Stimulated activated CD8-positive, alpha-beta memory T cell treated with anti-CD3 and anti-CD28 coated beads, Interleukin-2, amount 100 ng/mL, for 48 hours (primary cell): ENCODE measurements around the gene CERS4.
A peak's percentile ranks its signal among the peaks of the same experiment; 100 is the strongest.
"Not testable (repeated sequence)": the region's sequence is repeated elsewhere in the genome, so short reads cannot be mapped to it uniquely, and the experiment has no call there.

Experiments
- DNase-seq, 2 donors: peaks; one replicate each; pipeline ENCODE4 v3.0.0-alpha.2; 2020; ENCODE audit warnings: low read depth in 2 of 2

The CERS4 gene

DNA sequence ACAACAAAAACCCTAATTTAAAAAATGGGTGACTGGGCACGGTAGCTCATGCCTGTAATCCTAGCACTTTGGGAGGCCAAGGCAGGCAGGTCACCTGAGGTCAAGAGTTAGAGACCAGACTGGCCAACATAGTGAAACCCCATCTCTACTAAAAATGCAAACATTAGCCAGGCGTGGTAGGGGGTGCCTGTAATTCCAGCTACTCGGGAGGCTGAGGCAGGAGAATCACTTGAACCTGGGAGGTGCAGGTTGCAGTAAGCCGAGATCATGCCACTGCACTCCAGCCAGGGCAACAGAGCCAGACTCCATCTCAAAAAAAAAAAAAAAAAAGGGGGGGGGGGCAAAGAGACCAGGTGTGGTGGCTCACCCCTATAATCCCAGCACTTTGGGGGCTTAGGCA lies 55.1 kb downstream of the CERS4 start:
- DNase-seq, result not testable (repeated sequence)

DNA sequence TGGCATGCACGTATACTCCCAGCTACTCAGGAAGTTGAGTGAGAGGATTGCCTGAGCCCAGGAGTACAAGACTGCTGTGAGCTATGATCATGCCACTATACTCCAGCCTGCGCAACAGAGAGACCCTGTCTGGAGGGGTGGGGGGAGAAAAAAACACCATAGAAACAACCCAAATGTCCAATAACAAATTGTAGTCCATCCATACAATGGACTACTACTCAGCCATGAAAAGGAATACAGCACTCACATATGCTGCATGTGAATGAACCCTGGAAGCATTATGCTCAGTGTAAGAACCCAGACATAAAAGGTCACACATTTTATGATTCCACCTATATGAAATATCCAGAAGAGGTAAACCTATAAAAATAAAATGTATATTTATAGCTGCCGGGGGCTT lies 56.7 kb downstream of the CERS4 start:
- DNase-seq, result no peak

DNA sequence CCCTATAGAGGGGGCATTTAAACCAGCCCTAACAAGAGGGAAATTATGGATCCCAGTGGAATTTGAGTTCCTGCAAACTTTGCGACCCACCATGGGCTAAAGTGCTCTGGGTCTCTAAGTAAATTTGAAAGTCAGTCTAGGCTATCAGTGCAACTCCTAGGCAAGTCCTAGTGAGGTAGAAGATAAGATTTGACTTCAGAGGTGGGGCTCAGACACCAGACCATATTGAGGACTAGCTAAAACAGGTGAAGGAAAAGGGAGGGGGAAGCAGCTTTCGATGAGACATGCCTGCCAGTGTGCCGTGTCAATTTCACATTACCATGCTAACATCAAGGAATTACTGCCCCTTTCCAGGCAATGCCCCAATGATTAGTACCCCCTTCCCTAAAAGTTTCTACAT lies 60.6 kb downstream of the CERS4 start:
- DNase-seq, result no peak

- not testable (repeated sequence) for DNase-seq
These were observed 67.3 kb downstream of the CERS4 start for GRCh38 chr19:8276508-8276907.

DNA sequence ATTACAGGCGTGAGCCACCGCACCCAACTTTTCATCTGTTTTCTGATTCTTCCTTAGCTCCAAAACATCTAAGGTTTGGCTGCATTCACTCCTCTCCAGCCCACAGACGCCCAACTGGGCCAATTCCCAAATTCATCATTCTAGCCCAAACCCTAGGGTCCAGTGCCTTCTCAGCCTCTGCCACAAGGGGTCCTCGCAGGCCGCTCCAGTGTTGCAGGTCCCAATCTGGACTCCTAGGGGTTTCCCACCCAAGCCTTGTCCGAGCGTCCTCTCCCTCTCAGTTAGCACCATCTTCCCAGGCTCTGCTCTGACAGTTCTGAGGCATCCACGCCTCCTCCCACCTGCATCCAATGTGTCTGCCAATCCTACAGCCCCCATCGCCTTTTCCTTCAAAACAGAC lies 82.2 kb downstream of the CERS4 start:
- DNase-seq, result not testable (repeated sequence)

DNA sequence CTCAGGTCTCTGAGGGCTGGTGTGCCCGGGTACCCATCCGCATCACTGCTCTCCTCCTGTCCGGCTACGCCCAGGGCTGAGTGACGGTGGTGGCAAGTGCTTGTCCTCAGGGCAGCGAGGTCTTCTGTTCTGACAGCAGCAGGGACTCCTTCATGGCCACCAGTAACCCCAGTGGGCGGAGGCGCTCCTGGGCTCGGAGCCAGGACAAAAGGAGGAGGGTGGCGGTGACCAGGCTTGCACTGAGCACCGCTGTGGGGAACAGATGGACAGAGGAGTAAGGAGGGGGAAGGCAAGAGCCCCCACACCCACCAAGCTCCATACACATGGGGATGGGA lies 93.2 kb downstream of the CERS4 start:
- no peak for DNase-seq

GRCh38 chr19:8302734-8303133 lies 93.6 kb downstream of the CERS4 start:
- no peak for DNase-seq

DNA sequence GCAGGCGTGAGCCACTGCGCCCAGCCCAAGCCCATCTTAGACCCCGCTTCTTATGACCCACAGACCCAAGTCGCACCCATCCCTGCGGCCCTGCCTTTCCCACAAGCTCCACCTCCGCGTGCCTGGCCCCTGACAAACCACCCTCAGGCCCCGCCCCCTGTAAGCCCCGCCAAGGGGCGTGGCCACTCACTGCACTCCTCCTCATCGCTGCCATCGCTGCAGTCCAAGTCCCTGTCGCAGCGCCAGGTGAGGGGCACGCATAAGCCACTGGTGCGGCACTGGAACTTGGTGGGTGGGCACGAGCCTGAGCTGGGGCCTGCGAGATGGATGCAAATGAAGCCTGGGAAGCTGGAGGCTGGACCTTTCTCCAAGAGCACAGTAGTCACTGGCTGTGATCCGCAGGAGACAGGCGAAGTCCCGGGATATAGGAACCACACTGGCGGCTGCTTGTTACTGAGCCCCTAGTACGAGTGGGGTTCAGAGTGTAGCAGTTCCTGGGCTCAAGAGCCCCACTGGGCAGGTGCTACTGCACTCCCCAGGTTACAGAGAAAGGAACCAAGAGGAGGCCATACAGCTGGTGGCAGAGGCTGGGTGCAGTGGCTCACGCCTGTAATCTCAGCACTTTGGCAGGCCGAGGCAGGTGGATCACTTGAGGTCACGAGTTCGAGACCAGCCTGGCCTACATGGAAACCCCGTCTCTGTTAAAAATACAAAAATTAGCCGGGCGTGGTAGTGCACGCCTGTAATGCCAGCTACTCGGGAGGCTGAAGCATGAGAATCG lies 95.9 kb downstream of the CERS4 start:
- peak in 1 of 2 donors; percentile 36 for DNase-seq

GRCh38 chr19:8305798-8306197 lies 96.6 kb downstream of the CERS4 start:
- no peak for DNase-seq

DNA sequence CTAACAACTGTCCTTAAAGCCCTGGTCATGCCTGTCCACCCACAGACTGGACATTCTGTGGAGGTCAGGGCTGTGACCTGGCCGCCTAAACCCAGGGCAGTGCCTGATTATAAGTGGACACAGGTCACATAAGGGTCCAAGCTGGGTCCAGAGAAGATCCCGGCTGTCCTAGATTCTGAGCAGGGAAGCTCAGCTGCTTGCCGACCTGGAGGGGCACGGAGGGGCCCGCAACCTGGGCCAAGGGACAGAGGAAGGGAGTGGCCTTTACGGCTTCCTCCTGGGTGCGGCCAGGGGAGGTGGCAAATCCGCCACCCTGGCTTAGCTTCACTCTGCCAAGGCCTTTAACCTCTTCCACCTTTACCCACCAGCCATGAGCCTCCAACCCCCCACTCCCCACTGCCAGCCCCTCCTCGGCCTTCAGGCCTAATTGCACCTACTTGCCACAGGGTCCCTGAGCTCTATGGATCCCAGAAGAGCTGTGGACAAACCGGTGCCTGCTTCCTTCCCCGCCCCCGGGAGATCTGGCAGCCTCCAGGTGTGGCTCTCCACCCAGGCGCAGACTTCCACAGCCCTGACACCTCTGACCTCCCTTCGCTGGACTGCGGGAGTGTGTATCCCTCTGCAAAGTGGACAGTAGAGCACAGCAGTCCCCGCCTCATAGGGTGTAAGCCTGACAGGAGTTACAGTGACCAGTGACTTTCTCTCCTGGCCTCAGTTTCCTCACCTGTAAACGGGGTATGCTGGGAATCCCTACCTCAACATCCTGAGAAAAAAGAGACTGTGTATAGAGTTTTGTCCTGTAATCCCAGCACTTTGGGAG lies 97.3 kb downstream of the CERS4 start:
- no peak for DNase-seq

DNA sequence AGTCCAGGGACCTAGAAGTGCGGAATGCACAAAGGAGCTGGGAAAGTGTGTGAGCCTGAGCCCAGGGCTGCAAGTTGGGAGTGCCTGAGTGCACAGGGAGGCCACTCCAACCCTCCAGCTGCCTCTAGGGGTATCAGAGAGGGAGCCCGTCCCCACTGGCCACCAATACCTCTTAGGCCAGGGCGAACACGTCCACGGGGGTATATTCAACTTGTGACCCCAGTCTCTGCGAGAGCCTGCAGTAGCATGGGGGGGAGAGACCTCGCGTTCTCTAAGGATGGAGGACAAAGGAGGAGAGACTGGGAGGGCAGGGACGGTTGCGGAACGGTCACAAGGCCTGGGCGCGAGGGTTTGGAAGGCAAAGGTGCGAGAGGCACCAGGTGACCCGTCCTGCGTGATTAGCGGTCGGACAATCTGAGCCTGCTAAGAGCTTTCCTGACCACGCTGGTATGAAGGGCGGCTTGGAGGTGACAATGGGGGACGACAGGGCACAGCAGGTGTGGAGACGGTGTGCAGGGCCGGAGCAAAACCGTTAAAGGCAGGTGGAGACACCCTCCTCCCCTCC lies 98.3 kb downstream of the CERS4 start:
- no peak for DNase-seq

GRCh38 chr19:8307965-8308866 lies 99.0 kb downstream of the CERS4 start, which contains the start of gene CD320:
CD320 (minus strand) TSS chr19:8308358; CDS start chr19:8308290, 68 bp downstream.
- peak; percentile 79 to 85 for DNase-seq

DNA sequence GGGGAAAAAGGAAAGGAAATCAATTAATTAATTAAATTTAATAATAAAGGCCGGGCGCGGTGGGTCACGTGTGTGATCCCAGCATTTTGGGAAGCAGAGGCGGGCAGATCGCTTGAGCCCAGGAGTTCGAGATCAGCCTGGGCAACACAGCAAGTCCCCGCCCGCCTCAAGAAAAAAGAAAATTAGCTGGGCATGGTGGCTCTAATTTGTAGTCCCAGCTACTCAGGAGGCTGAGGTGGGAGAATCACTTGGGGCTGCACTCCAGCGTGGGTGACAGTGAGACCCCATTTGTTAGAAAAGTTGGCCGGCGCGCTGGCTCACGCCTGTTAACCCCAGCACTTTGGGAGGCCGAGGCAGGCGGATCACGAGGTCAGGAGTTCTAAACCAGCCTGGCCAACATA lies 99.7 kb downstream of the CERS4 start:
- no peak for DNase-seq

GRCh38 chr19:8310342-8311055 lies 101.3 kb downstream of the CERS4 start:
- no peak for DNase-seq

DNA sequence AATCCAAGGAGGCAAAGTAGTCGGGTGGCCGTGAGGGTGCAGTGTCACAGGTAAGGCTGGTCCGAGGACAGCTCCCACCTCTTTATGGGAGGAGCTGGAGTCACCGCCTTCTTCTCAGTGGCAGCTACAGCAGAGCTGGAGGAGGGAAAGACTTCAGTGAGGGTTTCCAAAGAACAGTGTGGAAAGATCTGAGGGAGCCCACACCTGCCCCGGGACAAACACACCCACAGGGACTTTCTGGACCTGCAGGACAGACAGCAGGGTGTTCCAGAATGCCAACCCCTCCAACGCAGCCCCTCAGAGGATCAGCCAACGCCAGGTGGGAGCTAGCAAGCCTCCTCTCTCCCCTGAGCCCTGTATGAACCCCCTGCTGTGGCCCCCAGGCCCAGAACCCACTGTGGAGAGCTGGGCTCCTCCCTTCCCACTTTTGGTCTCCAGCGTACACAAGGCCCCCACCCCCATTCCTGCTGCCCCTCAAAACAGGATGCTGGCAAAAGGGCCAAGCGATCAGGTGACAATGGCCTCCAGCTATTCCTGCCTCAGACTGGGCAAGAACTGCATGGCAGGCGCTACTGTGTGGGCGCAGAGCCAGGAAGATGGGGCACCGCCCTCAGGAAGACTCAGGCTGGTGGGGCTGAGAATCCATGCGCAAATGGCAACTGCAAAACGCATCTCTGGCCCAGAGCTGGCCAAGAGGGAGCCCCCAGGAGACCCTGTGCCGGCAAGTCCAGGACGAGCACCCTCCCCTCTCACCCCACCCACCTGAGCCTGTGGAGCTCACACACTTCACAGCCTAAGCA lies 102.5 kb downstream of the CERS4 start:
- DNase-seq, result no peak
